ENCODE results near the gene LPGAT1. TPM values are rescaled to one million over a fixed set of nuclear protein-coding genes. Genes with fewer than 3 reads are reported as not detected.

LPGAT1 gene
- total RNA-seq, 4 donors from 2014 or later, result 48.1 to 66.6 (median 53.3) TPM

- Histone ChIP-seq H3K27me3 (no peaks in the 10 kb centered on the region), H3K4me3 (no peak overlapping the region), H3K36me3 (no peaks in the 10 kb centered on the region), H3K4me1 (no peaks in the 10 kb centered on the region), H3K9me3 (no peaks in the 10 kb centered on the region), H3K27ac (no peak overlapping the region)
- WGBS, 2 donors (ENCODE audit: low coverage in 1 of 2), result 60 to 74% methylated on average over 3 of the region's 3 CpGs
- TF ChIP-seq EP300 (IDR thresholded peaks at IDR 0.05) (no peak), CTCF (IDR thresholded peaks at IDR 0.05) (no peak), POLR2A (IDR thresholded peaks at IDR 0.05) (no peak), POLR2AphosphoS5 (IDR thresholded peaks at IDR 0.05) (no peak)
- ATAC-seq, result no peak
Observed at GRCh38 chr1:211851174-211851573, 20.6 kb upstream of the LPGAT1 start.

GRCh38 chr1:211843507-211844298 lies 13.1 kb upstream of the LPGAT1 start:
- no peak overlapping the region for H3K27ac ChIP-seq
- H3K36me3 ChIP-seq, result no peaks in the 10 kb centered on the region
- H3K27me3 ChIP-seq, result no peaks in the 10 kb centered on the region
- 73 to 79% methylated on average over 4 to 7 of the region's 7 CpGs for WGBS, 2 donors (ENCODE audit: low coverage in 1 of 2)
- peaks cover 0 to 6% (median 0%) of the 10 kb centered on the region in 3 donors for H3K4me1 ChIP-seq
- no peaks in the 10 kb centered on the region for H3K9me3 ChIP-seq
- TF ChIP-seq CTCF (IDR thresholded peaks at IDR 0.05) (no peak), POLR2AphosphoS5 (IDR thresholded peaks at IDR 0.05) (no peak), EP300 (IDR thresholded peaks at IDR 0.05) (no peak), POLR2A (IDR thresholded peaks at IDR 0.05) (no peak)
- H3K4me3 ChIP-seq, result no peak overlapping the region
- ATAC-seq, result no peak

- no peak overlapping the region for H3K27ac ChIP-seq
- TF ChIP-seq CTCF (IDR thresholded peaks at IDR 0.05), result no peak
- no peak for TF ChIP-seq EP300 (IDR thresholded peaks at IDR 0.05)
- no peak for TF ChIP-seq POLR2A (IDR thresholded peaks at IDR 0.05)
- TF ChIP-seq POLR2AphosphoS5 (IDR thresholded peaks at IDR 0.05), result no peak
Observed at GRCh38 chr1:211843018-211843417, 12.5 kb upstream of the LPGAT1 start.

GRCh38 chr1:211842518-211842917 lies 12.0 kb upstream of the LPGAT1 start:
- TF ChIP-seq POLR2A (IDR thresholded peaks at IDR 0.05) (no peak), CTCF (IDR thresholded peaks at IDR 0.05) (no peak), POLR2AphosphoS5 (IDR thresholded peaks at IDR 0.05) (no peak), EP300 (IDR thresholded peaks at IDR 0.05) (no peak)
- WGBS, 2 donors (ENCODE audit: low coverage in 1 of 2), result 75 to 91% methylated on average over 2 of the region's 2 CpGs
- Histone ChIP-seq H3K27ac (no peak overlapping the region), H3K27me3 (no peaks in the 10 kb centered on the region), H3K4me3 (no peak overlapping the region), H3K4me1 (peaks cover 0 to 6% (median 0%) of the 10 kb centered on the region in 3 donors), H3K9me3 (no peaks in the 10 kb centered on the region), H3K36me3 (no peaks in the 10 kb centered on the region)
- no peak for ATAC-seq

More at GRCh38 chr1:211843018-211843417, 12.5 kb upstream of the LPGAT1 start:
- Histone ChIP-seq H3K4me1 (peaks cover 0 to 6% (median 0%) of the 10 kb centered on the region in 3 donors), H3K4me3 (no peak overlapping the region), H3K9me3 (no peaks in the 10 kb centered on the region), H3K27me3 (no peaks in the 10 kb centered on the region), H3K36me3 (no peaks in the 10 kb centered on the region)
- ATAC-seq, result no peak

GRCh38 chr1:211839106-211839505 lies 8.5 kb upstream of the LPGAT1 start:
- H3K27me3 ChIP-seq, result peaks cover 6% of the 10 kb centered on the region
- no peaks in the 10 kb centered on the region for H3K9me3 ChIP-seq
- TF ChIP-seq POLR2A (IDR thresholded peaks at IDR 0.05), result no peak
- TF ChIP-seq CTCF (IDR thresholded peaks at IDR 0.05), result no peak
- no peak for TF ChIP-seq POLR2AphosphoS5 (IDR thresholded peaks at IDR 0.05)
- H3K4me1 ChIP-seq, result peaks cover 0 to 6% (median 0%) of the 10 kb centered on the region in 3 donors
- WGBS, 2 donors (ENCODE audit: low coverage in 1 of 2), result 78 to 81% methylated on average over 1 of the region's 1 CpG
- H3K4me3 ChIP-seq, result no peak overlapping the region
- ATAC-seq, result no peak
- no peaks in the 10 kb centered on the region for H3K36me3 ChIP-seq
- no peak overlapping the region for H3K27ac ChIP-seq
